Stomach smooth muscle (tissue), 2 donors: Measurements from ENCODE around the gene SMAD7.

Source experiments
- H3K27ac ChIP-seq: one replicate; pipeline ENCODE4 v1.7.0; 2013; ENCODE audit warnings: mild to moderate bottlenecking, low read length, inconsistent platforms
- H3K27me3 ChIP-seq, 2 donors: one replicate each; pipeline ENCODE4 v1.7.0; 2013; ENCODE audit warnings: low read length in 2 of 2; ENCODE audit not compliant: insufficient read depth in 2 of 2, control insufficient read depth in 1 of 2
- H3K36me3 ChIP-seq, 2 donors: one replicate each; pipeline ENCODE4 v1.7.0; 2013; ENCODE audit warnings: low read length in 2 of 2; ENCODE audit not compliant: control insufficient read depth in 2 of 2, insufficient read depth in 2 of 2
- H3K4me1 ChIP-seq: one replicate; pipeline ENCODE4 v1.7.0; 2013; ENCODE audit warnings: low read length; ENCODE audit not compliant: control insufficient read depth, insufficient read depth
- H3K4me3 ChIP-seq, 2 donors: one replicate each; pipeline ENCODE4 v1.7.0; 2013; ENCODE audit warnings: low read length in 2 of 2
- H3K9ac ChIP-seq, 2 donors: one replicate each; pipeline ENCODE4 v1.7.0; 2013; ENCODE audit warnings: low read length in 2 of 2, mild to moderate bottlenecking in 1 of 2
- H3K9me3 ChIP-seq, 2 donors: one replicate each; pipeline ENCODE4 v1.7.0; 2013; ENCODE audit warnings: low read length in 2 of 2; ENCODE audit not compliant: control insufficient read depth in 2 of 2
- donor health status: healthy.
- donor health status: Pancreatic carcinoma.

Gene SMAD7

DNA sequence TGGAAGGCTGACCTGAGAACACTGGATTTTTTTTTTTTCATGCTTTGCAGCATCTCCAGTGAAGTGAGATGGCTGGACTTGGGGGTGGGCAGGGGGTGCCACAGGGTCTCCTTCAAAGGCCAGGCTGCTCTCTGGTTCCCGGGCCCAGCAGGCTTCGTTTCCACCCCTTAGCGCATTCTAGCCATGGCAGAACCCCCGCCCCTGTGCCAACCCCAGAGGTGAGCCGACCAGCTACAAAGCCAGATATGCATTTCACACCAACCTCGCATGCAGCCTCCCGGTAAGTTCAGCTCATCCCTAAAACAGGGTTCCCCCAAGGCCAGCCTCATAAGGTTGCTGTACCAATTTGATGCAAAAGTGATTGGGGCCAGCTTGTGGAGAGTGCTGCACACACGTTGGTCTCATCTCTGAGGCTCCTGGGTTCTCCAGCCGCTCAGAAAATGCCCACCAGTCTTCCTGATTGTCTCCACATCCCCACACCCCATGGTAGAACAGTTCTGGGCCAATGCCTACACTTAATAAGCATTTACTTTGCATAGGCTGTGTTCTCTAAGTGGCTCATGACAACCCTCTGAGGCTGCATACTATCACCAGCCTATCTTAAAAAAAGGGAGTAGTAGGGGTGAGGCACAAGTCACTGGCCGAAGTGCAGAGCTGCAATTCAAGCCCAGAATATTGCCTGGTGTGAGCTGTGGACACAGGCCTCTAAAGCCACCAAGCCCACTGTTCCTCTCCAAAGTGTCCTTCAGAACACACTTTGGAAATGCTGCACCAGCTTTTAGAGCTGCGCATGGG, 23.3 kb downstream of the SMAD7 start:
- no peak overlapping the region for H3K27ac ChIP-seq
- peaks cover 92% of the 10 kb centered on the region for H3K4me1 ChIP-seq
- no peak overlapping the region for H3K4me3 ChIP-seq

DNA sequence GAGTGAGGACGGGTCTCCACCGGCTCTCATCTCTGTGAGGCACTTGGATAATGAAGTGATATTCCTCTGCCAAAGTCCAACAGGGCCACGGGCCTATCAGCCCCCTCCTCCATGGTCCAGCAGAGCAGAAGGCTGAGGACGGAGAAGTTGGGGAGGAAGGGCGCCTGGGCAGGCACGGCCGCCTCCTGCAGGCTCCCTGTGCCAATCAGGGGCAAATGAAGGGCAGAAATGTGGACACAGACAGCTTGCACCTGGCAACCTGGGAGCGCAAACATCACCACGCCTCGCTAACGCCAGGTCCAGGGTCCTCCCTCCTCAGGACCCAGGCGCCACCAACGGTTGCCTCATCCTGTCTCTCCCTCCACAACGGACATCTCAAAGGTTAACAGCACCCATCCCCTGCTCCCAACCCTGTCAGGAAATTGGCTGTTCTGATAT, 24.3 kb downstream of the SMAD7 start:
- Histone ChIP-seq H3K9me3 (no peaks in the 10 kb centered on the region), H3K27ac (no peak overlapping the region), H3K36me3 (no peaks in the 10 kb centered on the region), H3K4me1 (peaks cover 87% of the 10 kb centered on the region), H3K4me3 (no peak overlapping the region), H3K27me3 (no peaks in the 10 kb centered on the region), H3K9ac (no peak overlapping the region)

More for the DNA sequence above, 23.3 kb downstream of the SMAD7 start:
- no peaks in the 10 kb centered on the region for H3K36me3 ChIP-seq
- H3K9ac ChIP-seq, result no peak overlapping the region
- no peaks in the 10 kb centered on the region for H3K9me3 ChIP-seq
- no peaks in the 10 kb centered on the region for H3K27me3 ChIP-seq

DNA sequence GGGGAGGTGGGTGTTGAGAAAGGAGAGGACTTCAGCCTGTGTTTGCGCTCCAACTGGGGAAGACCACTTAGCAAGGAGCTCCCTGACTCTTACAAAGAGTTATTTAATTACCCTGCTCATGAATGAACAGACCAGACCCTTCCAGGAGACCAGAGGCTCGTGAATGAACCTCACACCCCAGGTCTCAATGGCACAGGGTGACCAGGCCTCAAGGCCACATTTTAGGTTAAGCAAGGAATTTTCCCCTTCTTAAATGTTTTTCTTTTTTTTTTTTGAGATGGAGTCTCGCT, 25.3 kb downstream of the SMAD7 start:
- Histone ChIP-seq H3K36me3 (peaks cover 0 to 6% of the 10 kb centered on the region in 2 donors), H3K27me3 (no peaks in the 10 kb centered on the region), H3K27ac (no peak overlapping the region), H3K4me3 (no peak overlapping the region), H3K9me3 (no peaks in the 10 kb centered on the region), H3K4me1 (peaks cover 82% of the 10 kb centered on the region), H3K9ac (peak overlapping the region in 1 of 2 donors; percentile 34)

DNA sequence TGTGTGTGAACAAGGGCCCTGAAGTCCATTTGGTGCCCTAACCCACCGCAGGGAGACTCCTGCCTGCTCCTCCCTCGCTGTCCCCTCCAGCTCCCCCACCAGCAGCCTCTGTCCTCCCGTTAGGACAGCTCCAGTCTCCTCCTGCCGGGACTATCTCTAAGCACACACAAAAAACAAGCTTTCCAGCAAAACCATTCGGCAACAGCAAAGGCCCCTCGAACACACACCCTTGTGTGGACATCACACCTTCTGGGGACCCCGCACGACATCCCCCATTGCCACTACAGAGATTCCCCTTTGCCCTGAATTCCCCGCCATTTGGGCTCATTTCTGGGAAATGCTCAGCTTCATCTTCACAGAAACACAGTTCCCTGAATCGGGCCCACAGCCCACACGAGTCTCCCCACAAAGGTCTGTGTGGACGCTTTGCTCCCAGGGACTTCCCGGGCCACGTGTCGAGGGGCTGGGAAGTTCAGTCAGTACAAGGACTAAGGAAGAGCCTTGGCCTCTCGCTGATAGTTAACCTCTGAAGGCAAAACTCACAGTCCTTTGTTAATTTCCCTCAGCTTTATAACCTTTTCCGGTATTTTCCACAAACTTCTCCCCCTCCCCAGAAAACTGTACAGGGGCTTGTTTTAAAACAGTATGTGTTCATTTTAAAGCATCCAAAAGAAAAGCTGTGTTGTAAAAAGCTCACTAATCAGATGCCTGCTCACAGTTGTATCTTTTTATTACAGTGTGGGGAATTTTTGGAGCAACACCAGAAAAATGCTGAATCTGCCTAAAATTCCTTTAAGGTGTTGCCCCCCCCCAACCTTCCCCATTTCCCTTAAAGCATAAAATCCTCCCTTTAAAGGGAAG, 25.9 kb downstream of the SMAD7 start:
- Histone ChIP-seq H3K9ac (peak overlapping the region in 1 of 2 donors; percentile 34), H3K27ac (peak overlapping the region; percentile 24), H3K4me3 (peak overlapping the region in 1 of 2 donors; percentile 55), H3K36me3 (peaks cover 0 to 9% of the 10 kb centered on the region in 2 donors), H3K27me3 (no peaks in the 10 kb centered on the region), H3K9me3 (no peaks in the 10 kb centered on the region), H3K4me1 (peaks cover 78% of the 10 kb centered on the region)

DNA sequence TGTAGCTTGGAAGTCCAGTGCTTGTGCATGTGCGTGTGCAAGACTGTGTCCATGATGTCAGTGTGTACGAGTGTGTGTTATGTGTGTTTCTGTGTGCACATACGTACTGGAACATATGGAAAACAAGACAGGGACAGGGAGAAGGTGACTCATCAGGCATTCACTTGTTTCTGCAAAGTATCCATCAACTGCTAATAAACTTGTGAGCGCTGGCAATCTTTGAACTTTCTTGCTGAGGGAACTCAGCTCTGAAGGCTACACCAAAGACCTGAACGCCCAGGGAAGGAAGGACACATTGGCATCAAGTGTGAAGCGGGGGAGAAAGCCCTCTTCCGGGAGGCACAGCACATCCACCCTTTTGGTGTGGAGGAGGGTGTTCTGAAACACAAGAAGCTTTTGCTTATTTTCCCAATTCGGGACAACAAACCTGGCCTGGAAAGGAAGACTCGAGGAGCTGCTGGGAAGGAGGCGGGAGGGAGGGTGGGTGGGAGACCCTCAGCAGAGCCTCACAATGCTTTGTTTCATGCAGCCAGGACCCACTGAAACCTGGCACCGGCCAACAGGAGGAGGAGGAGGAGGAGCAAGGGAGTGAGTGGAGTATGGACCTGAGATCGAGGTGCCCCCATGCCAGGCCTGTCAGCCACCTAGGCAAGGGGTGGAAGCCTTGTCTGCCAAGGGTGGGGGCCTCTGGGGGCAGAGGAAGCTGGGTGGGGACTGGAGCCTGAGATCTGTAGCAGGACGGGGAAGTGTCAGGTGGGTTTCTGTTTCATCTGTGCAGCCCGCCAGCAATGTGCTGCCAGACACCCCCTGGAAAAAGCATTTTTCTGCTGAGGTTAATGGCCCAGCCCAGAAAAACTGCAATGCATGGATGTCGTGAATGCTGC, 26.8 kb downstream of the SMAD7 start:
- peak overlapping the region; percentile 67 for H3K27ac ChIP-seq
- peak overlapping the region in 1 of 2 donors; percentile 65 for H3K4me3 ChIP-seq
- no peaks in the 10 kb centered on the region for H3K9me3 ChIP-seq
- peaks cover 70% of the 10 kb centered on the region for H3K4me1 ChIP-seq
- no peak overlapping the region for H3K9ac ChIP-seq
- H3K27me3 ChIP-seq, result no peaks in the 10 kb centered on the region
- peaks cover 4 to 9% of the 10 kb centered on the region in 2 donors for H3K36me3 ChIP-seq

DNA sequence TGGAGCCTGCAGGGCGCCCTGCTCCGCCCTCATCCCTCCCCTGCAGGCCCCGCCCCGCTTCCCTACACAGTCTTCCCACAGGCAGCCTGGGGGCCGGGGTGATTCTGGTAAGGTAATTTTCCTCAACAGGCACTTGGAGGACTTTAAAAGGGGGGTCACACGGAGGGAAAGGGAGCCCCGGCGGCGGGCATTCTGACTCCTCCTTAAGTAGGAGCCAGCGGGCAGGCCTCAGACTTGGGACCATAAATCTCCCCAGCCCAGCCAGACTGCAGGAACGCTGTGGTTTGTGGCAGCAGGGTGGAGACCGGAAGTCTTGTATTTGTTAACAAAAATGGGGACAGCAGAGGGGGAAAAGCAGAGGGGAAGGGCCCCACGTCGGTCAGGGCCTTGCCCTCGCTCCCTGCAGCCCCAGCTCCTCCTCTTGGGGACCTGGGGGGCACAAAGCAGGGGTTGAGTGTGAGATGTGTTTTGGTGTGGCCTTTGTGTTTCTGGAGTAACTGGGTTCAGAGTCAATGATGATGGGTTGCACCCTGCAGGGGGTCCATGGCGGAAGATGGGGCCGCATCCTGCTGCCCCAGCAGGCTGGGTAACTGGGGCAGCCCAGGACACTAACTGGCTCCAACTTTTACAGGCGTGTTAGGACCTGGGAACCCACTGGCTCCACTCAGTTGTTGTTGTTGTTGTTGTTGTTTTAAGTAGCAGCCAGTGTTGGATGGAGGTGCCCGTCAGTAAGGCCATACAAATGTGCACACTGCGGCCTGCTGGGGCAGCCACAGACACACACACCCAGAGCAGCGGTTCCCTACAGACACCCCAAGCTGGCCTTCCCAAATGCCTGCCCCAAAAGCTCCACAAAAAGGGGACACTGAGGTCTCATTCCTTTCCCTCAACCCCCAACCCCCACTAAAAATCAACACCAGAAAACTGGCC, 27.7 kb downstream of the SMAD7 start:
- H3K4me1 ChIP-seq, result peaks cover 62% of the 10 kb centered on the region

DNA sequence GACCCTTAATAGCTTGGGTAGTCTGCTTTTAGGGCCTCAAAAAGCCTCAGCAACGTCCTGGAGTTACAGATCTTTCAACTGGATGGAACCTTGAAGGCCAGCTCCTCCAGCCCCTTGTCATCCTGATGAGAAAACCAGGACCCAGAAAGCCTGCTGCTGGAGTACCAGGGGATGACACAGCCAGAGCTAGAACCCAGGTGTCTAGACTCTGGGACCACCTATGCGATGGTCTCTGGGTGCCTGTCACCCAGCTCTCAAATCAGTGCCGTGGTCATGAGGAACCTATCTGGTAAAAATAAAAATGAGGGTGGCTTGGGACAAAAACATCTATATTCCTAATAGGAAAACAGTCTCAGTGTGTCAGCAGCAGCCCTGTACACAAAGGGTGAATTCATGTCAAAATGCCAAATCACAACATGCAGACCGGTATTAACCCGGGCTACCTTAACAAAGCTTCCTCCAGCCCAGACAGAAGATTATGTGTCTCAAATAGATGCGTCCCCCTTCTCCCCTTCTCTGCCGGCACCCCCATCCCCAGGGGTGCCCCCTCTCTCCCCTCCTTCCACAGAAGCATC, 28.5 kb downstream of the SMAD7 start:
- H3K4me3 ChIP-seq, result peak overlapping the region in 1 of 2 donors; percentile 65
- peak overlapping the region in 1 of 2 donors; percentile 50 for H3K9ac ChIP-seq

More for the DNA sequence above, 27.7 kb downstream of the SMAD7 start:
- peak overlapping the region; percentile 67 for H3K27ac ChIP-seq
- H3K9ac ChIP-seq, result peak overlapping the region; percentile 50 to 60
- H3K9me3 ChIP-seq, result no peaks in the 10 kb centered on the region
- H3K27me3 ChIP-seq, result no peaks in the 10 kb centered on the region
- H3K36me3 ChIP-seq, result peaks cover 4 to 9% of the 10 kb centered on the region in 2 donors
- H3K4me3 ChIP-seq, result peak overlapping the region; percentile 26 to 65

DNA sequence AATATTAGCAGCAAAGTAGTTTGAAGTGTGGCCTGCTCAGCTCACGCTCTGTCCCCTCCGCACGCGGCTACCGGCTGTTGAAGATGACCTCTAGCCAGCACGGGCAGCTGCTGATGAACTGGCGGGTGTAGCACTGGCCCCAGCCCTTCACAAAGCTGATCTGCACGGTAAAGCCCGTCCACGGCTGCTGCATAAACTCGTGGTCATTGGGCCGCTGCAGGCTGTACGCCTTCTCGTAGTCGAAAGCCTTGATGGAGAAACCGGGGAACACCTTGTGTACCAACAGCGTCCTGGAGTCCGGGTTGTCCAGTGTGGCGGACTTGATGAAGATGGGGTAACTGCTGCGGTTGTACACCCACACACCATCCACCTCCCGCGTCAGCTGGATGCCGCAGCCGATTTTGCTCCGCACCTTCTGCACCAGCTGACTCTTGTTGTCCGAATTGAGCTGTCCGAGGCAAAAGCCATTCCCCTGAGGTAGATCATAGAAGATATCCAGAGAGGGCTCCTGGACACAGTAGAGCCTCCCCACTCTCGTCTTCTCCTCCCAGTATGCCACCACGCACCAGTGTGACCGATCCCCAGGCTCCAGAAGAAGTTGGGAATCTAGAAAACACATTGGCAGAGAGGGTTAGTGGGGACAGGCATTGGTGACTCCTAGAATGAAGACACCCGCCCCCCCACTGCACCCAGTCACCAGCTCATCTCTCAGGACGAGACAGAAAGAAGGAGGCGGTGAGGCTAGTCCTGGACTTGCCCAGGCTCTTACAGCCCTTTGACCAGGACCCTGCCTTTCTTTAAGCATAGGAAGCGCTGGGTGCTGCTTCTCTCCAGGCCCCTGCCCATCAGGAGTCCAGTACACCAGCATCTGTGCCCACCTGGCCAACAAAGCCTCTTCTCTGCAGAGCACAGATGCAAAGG, 29.2 kb downstream of the SMAD7 start:
- Histone ChIP-seq H3K27me3 (no peaks in the 10 kb centered on the region), H3K4me3 (no peak overlapping the region), H3K9me3 (no peaks in the 10 kb centered on the region), H3K27ac (no peak overlapping the region), H3K9ac (no peak overlapping the region), H3K4me1 (peaks cover 51% of the 10 kb centered on the region), H3K36me3 (peaks cover 4 to 9% of the 10 kb centered on the region in 2 donors)

More for the DNA sequence above, 28.5 kb downstream of the SMAD7 start:
- H3K9me3 ChIP-seq, result no peaks in the 10 kb centered on the region
- peaks cover 4 to 9% of the 10 kb centered on the region in 2 donors for H3K36me3 ChIP-seq
- no peaks in the 10 kb centered on the region for H3K27me3 ChIP-seq
- H3K4me1 ChIP-seq, result peaks cover 55% of the 10 kb centered on the region
- peak overlapping the region; percentile 67 for H3K27ac ChIP-seq
